Inflammatory macrophage treated with lipopolysaccharide for 4 hours (primary cell): ENCODE data around the gene S1PR3.

ENCODE experiments used
- DNase-seq: peaks from one replicate; pipeline ENCODE4 v3.0.0-alpha.2; 2020

The S1PR3 gene

DNA sequence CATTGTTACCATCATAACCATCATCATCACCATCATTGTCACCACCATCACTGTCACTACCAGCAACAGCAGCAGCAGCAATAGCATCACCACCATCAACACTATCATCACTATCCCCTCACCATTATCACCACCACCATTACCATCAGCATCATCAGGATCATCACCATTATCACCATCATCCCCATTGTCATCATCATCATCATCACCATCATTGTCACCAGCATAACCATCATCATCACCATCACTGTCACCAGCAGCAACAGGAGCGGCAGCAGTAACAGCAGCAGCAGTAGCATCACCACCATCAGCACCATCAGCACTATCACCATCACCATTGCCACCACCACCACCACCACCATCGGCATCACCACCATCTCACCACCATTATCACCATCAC lies 48.4 kb downstream of the S1PR3 start:
- DNase-seq, result no peak

DNA sequence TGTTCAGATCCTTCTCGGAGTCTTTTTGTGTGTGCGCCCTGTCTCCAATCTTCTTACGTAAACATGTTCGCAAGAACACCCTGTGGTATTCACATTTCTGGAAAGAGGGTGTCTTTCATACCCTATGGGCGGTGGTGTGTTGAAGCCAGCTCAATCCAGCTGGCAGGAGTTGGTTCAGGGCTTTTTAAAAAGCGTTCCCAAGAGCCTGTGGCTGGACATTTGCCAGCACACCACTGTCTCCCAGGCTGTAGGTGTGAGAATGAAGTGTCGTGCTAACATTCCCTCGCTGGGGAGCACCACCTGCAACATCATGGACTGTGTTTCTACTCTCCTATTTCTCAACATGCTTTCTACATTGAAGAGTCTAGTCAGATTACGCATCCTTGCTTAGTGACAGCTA lies 51.7 kb downstream of the S1PR3 start:
- DNase-seq, result no peak

DNA sequence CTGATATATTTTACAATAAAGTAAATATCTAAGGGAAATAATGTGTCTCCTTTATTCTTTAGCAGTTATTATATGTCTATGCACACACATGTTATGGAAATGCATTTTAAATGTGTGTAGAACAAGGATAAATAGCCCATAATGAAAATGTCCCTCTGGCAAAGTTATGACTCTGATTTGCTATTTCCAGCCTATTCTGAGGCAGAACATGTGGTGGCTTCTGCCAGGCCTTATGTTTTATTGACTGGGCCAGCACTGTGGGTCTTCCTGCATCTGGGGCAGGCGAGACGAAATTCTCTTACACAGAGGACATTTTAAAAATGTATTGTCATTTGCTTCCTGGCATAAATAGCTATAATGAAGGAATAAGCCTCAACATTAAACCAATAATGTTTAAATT lies 52.8 kb downstream of the S1PR3 start:
- no peak for DNase-seq

DNA sequence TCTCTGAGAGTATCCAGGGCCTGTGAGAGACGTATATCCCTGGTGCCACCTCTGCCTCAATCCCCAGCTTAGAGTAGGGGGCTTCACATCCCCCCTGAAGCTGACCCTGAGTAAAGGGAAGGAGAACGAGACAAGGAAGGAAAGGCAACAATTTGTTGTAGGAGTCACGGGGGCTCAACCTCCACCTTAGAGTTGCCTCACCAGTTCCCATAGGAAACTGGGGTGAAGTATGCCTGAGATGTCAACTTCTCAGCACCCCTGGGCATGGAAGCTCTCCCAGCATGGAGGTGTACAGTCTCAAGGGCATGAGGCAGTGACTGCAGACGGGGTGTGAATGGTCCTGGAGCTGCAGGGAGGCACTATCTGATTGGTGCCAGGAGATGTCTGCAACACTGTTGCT lies 53.6 kb downstream of the S1PR3 start:
- no peak for DNase-seq

DNA sequence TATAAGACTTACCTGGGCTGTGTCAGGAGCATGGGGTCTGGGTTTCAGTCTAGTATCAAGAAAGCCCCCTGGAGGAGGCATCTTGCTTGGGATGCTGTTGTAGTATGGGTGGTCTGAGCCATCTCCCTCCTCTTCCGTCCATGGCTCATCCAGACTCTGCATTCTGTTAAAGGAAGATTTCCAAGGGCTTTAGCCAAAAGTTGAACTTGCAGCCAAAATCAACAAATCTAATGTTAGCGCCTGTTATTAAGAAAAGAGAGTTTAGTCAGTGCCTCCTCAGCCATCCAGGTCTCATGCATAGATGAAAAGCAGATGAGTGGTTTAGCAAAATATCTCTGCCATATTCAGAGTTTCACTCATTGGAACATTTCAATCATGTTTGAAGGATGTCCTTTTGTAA lies 55.6 kb downstream of the S1PR3 start:
- no peak for DNase-seq

DNA sequence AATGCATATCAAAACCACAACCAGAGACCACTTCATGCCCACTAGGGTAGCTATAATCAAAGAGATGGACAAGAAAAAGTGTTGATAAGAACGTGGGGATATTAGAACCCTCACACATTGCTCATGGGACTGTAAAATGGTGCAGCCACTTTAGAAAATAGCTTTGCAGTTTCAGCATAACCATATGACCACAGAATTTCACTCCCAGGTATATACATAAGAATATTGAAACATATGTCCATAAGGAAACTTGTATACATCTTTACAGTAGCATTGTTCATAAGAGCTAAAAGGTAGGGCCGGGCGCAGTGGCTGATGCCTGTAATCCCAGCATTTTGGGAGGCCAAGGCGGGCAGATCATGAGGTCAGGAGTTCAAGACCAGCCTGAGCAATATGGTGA lies 56.4 kb downstream of the S1PR3 start:
- DNase-seq, result no peak

DNA sequence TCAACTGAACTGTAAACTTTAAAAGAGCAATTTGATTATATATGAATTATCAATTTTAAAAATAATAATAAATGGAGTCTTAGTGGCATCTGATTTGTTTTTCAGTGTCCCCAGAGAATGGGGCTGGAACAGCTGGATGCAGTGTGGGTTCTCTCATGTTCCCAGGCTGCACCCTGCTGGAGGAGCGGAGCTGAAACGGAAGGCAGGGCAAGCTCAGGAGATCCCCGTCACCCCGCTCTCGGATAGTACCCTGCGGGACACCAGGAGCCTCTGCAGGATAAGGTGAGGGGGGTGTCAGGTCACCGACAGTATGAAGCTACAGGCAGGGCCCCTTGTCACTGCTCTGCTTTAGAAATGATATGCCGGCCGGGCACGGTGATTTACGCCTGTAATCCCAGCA lies 57.3 kb downstream of the S1PR3 start:
- no peak for DNase-seq

DNA sequence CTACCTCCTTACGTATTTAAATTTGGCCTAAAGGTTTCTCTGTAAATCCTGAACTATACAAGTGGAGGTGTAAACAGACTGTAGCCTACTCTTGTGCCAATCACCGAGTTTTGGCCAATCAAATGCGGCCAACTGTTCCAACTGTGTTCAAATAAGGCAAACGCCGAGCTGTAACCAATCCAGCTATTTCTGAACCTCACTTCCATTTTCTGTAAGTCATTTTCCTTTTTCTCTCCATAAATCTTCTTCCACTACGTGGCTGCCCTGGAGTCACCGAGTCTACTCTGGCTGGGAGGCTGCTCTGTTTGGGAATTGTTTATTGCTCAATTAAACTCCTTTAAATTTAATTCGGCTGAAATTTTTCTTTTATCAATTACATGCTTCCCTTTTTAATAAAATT lies 58.4 kb downstream of the S1PR3 start:
- DNase-seq, result no peak

DNA sequence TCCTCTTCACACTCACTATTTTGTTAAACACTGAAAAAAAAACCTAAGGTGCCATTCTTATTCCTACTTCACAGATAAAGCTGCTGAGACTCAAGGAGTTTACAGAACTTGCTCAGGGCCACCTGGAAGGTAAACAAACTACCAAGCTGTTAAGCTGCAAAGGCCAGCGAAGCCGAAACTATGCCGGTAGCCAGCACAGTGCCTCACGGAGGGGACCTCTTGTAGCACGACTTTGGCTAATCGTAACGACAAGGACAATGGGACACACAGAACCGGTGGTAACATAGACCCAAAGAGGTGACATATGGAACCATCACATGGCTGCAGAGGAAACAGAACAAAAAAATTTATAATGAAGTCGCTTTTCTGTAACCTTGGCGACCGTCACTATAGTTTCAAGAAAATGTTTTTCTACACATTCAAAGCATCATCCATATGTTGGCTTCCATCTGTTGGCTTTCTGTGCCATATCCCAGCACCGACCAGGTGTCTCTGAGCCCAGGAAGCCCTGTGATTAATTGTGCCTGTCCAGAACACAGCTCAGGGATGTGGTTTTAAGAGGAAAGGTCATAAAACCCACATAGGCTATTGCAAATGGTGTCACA lies 60.3 kb downstream of the S1PR3 start:
- no peak for DNase-seq

DNA sequence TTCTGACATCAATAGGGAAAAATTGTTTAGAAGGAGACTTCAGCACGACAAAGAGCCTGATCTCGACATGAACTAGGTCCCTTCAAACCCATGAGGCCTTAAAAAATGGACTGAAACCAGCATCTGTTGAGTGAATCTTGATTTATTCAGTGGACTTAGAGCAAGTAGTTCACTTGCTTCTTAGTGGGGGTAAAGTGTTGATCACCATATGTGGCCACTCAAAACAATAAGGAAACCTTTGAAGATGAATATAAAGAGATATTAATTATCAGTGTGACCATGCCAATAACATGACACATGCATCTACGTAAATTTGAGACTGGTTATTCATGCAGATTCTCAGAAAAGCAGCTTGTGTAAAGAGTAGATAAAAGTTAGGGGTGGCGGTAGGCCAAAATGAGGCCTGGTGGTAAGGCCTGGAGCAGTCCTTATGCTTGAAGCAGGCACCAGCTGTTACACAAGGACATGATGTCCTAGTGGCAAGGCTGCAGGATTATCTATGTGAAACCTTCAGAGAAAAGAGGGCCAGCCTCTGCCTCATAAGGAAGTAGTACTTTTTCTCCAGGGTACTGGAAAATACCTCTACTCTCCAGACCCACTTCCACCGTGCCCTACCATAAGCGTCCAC lies 61.3 kb downstream of the S1PR3 start:
- DNase-seq, result no peak

DNA sequence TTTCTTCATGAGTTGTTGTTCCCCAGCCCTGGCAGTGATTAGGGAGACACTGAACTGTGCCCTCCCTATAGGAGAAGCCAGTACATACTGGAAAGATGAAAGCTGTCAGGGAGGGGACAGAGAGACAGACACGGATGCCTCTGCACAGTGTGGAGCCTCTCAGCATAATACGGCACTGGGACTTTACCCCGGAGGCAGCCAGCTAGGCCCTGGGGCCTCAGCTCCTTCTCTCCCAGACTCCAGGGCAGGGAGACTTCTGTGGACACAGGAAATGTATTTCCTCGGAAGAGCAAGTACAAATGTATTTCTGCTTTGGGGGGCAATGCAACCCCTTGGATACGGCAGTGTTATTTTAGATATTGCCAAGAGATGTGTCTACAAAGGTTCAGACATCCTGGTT lies 62.0 kb downstream of the S1PR3 start:
- no peak for DNase-seq
